Measurements from ENCODE around the gene RAB13. TPM values are rescaled to one million over a fixed set of nuclear protein-coding genes. Genes with fewer than 3 reads are reported as not detected.
"Not testable (repeated sequence)": the region's sequence is repeated elsewhere in the genome, so short reads cannot be mapped to it uniquely, and the experiment has no call there.

Gene RAB13
- total RNA-seq, 1 donor from 2014 or later, result 24.2 TPM

GRCh38 chr1:153984123-153984894 lies 1.8 kb downstream of the RAB13 start:
- no peak for DNase-seq (ENCODE audit: low read depth)
- Histone ChIP-seq H3K4me3 (ENCODE audit: low read depth, low read length) (no peak overlapping the region), H3K27me3 (ENCODE audit: control insufficient read depth, insufficient read depth, low read length) (no peaks in the 10 kb centered on the region), H3K36me3 (ENCODE audit: control insufficient read depth, insufficient read depth, low read length) (peaks cover 4% of the 10 kb centered on the region)
- TF ChIP-seq CTCF (IDR thresholded peaks at IDR 0.05; ENCODE audit: insufficient read depth, low read length, severe bottlenecking), result no peak
- no peak for FAIRE-seq

- not testable (repeated sequence) for DNase-seq (ENCODE audit: low read depth); H3K36me3 ChIP-seq (ENCODE audit: control insufficient read depth, insufficient read depth, low read length); H3K27me3 ChIP-seq (ENCODE audit: control insufficient read depth, insufficient read depth, low read length); FAIRE-seq; H3K4me3 ChIP-seq (ENCODE audit: low read depth, low read length)
Observed at GRCh38 chr1:153981735-153982134, 4.4 kb downstream of the RAB13 start.

- H3K36me3 ChIP-seq (ENCODE audit: control insufficient read depth, insufficient read depth, low read length), result peaks cover 13% of the 10 kb centered on the region
- H3K4me3 ChIP-seq (ENCODE audit: low read depth, low read length); DNase-seq (ENCODE audit: low read depth); H3K27me3 ChIP-seq (ENCODE audit: control insufficient read depth, insufficient read depth, low read length); FAIRE-seq: not testable (repeated sequence)
Observed at GRCh38 chr1:153979091-153979490, 7.0 kb downstream of the RAB13 start.

- peak overlapping the region; percentile 76 for H3K4me3 ChIP-seq (ENCODE audit: low read depth, low read length)
- no peak for TF ChIP-seq CTCF (IDR thresholded peaks at IDR 0.05; ENCODE audit: insufficient read depth, low read length, severe bottlenecking)
- no peaks in the 10 kb centered on the region for H3K27me3 ChIP-seq (ENCODE audit: control insufficient read depth, insufficient read depth, low read length)
- peaks cover 15% of the 10 kb centered on the region for H3K36me3 ChIP-seq (ENCODE audit: control insufficient read depth, insufficient read depth, low read length)
- FAIRE-seq (no peak), DNase-seq (ENCODE audit: low read depth) (no peak)
Observed at GRCh38 chr1:153978274-153978909, 7.7 kb downstream of the RAB13 start.

- no peak for FAIRE-seq
- Histone ChIP-seq H3K36me3 (ENCODE audit: control insufficient read depth, insufficient read depth, low read length) (peaks cover 17% of the 10 kb centered on the region), H3K4me3 (ENCODE audit: low read depth, low read length) (peak within 1 kb of the TSS; percentile 76), H3K27me3 (ENCODE audit: control insufficient read depth, insufficient read depth, low read length) (no peaks in the 10 kb centered on the region)
- no peak for TF ChIP-seq CTCF (IDR thresholded peaks at IDR 0.05; ENCODE audit: insufficient read depth, low read length, severe bottlenecking)
- DNase-seq (ENCODE audit: low read depth), result peak; percentile 70
Observed at GRCh38 chr1:153977250-153978240, 8.6 kb downstream of the RAB13 start, which contains the start of gene JTB. Gene JTB, minus strand, starts transcription at chr1:153977674. Its CDS starts 422 bp downstream, at chr1:153977252.

GRCh38 chr1:153976819-153977249 lies 9.3 kb downstream of the RAB13 start:
- TF ChIP-seq CTCF (IDR thresholded peaks at IDR 0.05; ENCODE audit: insufficient read depth, low read length, severe bottlenecking), result no peak
- Histone ChIP-seq H3K36me3 (ENCODE audit: control insufficient read depth, insufficient read depth, low read length) (peaks cover 16% of the 10 kb centered on the region), H3K4me3 (ENCODE audit: low read depth, low read length) (peak overlapping the region; percentile 76), H3K27me3 (ENCODE audit: control insufficient read depth, insufficient read depth, low read length) (no peaks in the 10 kb centered on the region)
- FAIRE-seq, result no peak
- DNase-seq (ENCODE audit: low read depth), result no peak
